Keratinocyte (primary cell): ENCODE data around the gene BOLA3.

Source experiments
- CTCF ChIP-seq, 3 experiments: IDR thresholded peaks in 1 of 3; conservative IDR thresholded peaks in 1 of 3; optimal IDR thresholded peaks in 1 of 3; 2 replicates in 2 of 3; 3 replicates in 1 of 3; pipeline versions ENCODE3 to v1.5.1; 2011; ENCODE audit warnings: low read length in 3 of 3, mild to moderate bottlenecking in 3 of 3, moderate library complexity in 2 of 3, control low read depth in 1 of 3, inconsistent platforms in 1 of 3; ENCODE audit not compliant: insufficient read depth in 2 of 3; ENCODE audit errors: extremely low read depth in 1 of 3
- EZH2 ChIP-seq: IDR thresholded peaks from one replicate; pipeline ENCODE4 v1.6.1; 2012; ENCODE audit warnings: inconsistent platforms, mild to moderate bottlenecking, low read length, moderate library complexity

DNA sequence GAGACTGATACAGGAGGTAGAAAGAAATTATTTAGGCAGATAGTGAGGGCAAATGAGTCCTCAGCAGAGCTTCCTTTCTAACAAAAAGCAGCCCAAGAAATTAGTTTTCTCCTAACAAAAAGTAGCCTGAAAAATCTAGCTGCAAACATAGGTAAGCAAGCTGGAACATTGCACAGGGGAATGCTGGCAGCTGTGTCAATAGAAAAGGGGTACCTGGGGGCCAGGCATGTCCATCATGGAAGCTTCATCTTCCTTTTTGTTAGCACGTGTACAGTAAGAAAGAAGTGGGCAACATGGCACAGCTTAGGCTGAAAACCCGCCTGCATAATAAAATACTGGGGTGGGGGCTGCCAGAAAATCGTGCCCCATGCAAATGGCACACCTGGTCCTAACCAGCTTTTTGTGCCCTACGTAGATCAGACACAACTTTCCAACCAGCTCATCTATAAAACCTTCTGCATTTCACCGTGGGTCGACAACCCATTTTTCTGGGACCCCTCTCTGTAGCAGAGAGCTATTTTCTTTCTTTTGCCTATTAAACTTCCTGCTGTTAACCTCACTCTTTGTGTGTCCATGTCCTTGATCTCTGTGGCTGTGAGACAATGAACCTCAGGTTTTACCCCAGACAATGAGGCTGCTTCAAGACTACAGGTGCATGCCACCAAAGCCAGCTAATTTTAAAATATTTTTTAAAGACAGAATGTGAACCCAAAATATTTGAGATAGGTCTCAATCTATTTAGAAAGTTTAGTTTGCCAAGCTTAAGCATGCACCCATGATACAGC, 44.1 kb upstream of the BOLA3 start:
- TF ChIP-seq CTCF (optimal IDR thresholded peaks at IDR 0.05 in 1 of 3, IDR thresholded peaks at IDR 0.05 in 1 of 3, conservative IDR thresholded peaks at IDR 0.05 in 1 of 3; ENCODE audit: extremely low read depth in 1 of 3, insufficient read depth in 2 of 3, low read length in 3 of 3) (no peak), EZH2 (no peak)
